ENCODE results near the gene FNIP2. TPM values are rescaled to one million over a fixed set of nuclear protein-coding genes. Genes with fewer than 3 reads are reported as not detected.
"Not testable (repeated sequence)": the region's sequence is repeated elsewhere in the genome, so short reads cannot be mapped to it uniquely, and the experiment has no call there.

FNIP2 gene
- total RNA-seq, 1 donor from 2014 or later = 18.5 TPM

GRCh38 chr4:158758142-158758541 lies 10.7 kb upstream of the FNIP2 start:
- no peaks in the 10 kb centered on the region for H3K79me2 ChIP-seq (ENCODE audit: insufficient read depth, low read length)
- Mint-ChIP-seq H3K4me1 (ENCODE audit: low read depth, unreplicated experiment) (peaks cover 5% of the 10 kb centered on the region), H3K9me3 (ENCODE audit: unreplicated experiment) (peaks cover 5% of the 10 kb centered on the region), H3K4me3 (ENCODE audit: unreplicated experiment) (no peak overlapping the region), H3K27ac (ENCODE audit: unreplicated experiment) (no peak overlapping the region), H3K36me3 (ENCODE audit: low read depth, unreplicated experiment) (no peaks in the 10 kb centered on the region), H3K27me3 (ENCODE audit: low read depth, unreplicated experiment) (no peaks in the 10 kb centered on the region)
- no peak overlapping the region for H3K4me3 ChIP-seq (ENCODE audit: insufficient read depth, low read depth, low read length)
- H3K4me1 ChIP-seq (ENCODE audit: insufficient read depth, low read length) = peaks cover 2% of the 10 kb centered on the region
- no peaks in the 10 kb centered on the region for H4K20me1 ChIP-seq (ENCODE audit: insufficient read depth, low read length)
- no peak overlapping the region for H2AFZ ChIP-seq (ENCODE audit: low read depth, low read length)
- no peaks in the 10 kb centered on the region for H3K27me3 ChIP-seq (ENCODE audit: insufficient read depth, low read length)
- H3K36me3 ChIP-seq (ENCODE audit: insufficient read depth, low read length) = no peaks in the 10 kb centered on the region
- H3K27ac ChIP-seq (ENCODE audit: low read depth, low read length) = no peak overlapping the region
- DNase-seq (ENCODE audit: low read depth) = peak; percentile 91
- no peaks in the 10 kb centered on the region for H3K9me3 ChIP-seq (ENCODE audit: insufficient read depth, low read depth, low read length)
- no peak for FAIRE-seq
- no peak overlapping the region for H3K9ac ChIP-seq (ENCODE audit: low read length)
- no peak for TF ChIP-seq EZH2 (IDR thresholded peaks at IDR 0.05; ENCODE audit: insufficient read depth, low read length)
- no peak for TF ChIP-seq CTCF (IDR thresholded peaks at IDR 0.05; ENCODE audit: insufficient read depth, low read depth, low read length)
- no peak overlapping the region for H3K4me2 ChIP-seq (ENCODE audit: low read length)

DNA sequence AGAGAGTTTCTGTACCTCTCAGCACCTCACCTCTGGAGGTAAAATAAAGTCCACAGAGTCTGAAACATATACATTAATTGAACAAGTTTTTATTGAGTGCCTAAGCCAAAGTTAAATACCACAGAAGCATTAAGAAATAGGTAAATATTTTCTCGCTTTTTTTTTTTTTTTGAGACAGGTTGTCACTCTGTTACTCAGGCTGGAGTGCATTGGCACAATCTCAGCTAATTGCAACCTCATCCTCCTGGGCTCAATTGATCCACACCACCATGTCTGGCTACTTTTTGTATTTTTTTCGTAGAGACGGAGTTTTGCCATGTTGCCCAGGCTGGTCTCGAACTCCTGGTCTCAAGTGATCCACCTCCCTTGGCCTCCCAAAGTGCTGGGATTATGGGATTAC lies 10.1 kb upstream of the FNIP2 start:
- Histone ChIP-seq H4K20me1 (ENCODE audit: insufficient read depth, low read length) (no peaks in the 10 kb centered on the region), H3K4me3 (ENCODE audit: insufficient read depth, low read depth, low read length) (no peak overlapping the region), H3K4me1 (ENCODE audit: insufficient read depth, low read length) (peaks cover 2% of the 10 kb centered on the region), H2AFZ (ENCODE audit: low read depth, low read length) (no peak overlapping the region), H3K27me3 (ENCODE audit: insufficient read depth, low read length) (no peaks in the 10 kb centered on the region), H3K79me2 (ENCODE audit: insufficient read depth, low read length) (no peaks in the 10 kb centered on the region), H3K27ac (ENCODE audit: low read depth, low read length) (no peak overlapping the region), H3K4me2 (ENCODE audit: low read length) (no peak overlapping the region), H3K9me3 (ENCODE audit: insufficient read depth, low read depth, low read length) (no peaks in the 10 kb centered on the region), H3K9ac (ENCODE audit: low read length) (no peak overlapping the region), H3K36me3 (ENCODE audit: insufficient read depth, low read length) (no peaks in the 10 kb centered on the region)
- no peak overlapping the region for H3K27ac Mint-ChIP-seq (ENCODE audit: unreplicated experiment)
- H3K36me3 Mint-ChIP-seq (ENCODE audit: low read depth, unreplicated experiment) = no peaks in the 10 kb centered on the region
- H3K27me3 Mint-ChIP-seq (ENCODE audit: low read depth, unreplicated experiment) = no peaks in the 10 kb centered on the region
- FAIRE-seq (no peak), DNase-seq (ENCODE audit: low read depth) (no peak)
- no peak overlapping the region for H3K4me3 Mint-ChIP-seq (ENCODE audit: unreplicated experiment)
- H3K4me1 Mint-ChIP-seq (ENCODE audit: low read depth, unreplicated experiment) = peaks cover 5% of the 10 kb centered on the region
- TF ChIP-seq CTCF (IDR thresholded peaks at IDR 0.05; ENCODE audit: insufficient read depth, low read depth, low read length) = no peak
- no peak for TF ChIP-seq EZH2 (IDR thresholded peaks at IDR 0.05; ENCODE audit: insufficient read depth, low read length)
- H3K9me3 Mint-ChIP-seq (ENCODE audit: unreplicated experiment) = peaks cover 5% of the 10 kb centered on the region

- not testable (repeated sequence) for H4K20me1 ChIP-seq (ENCODE audit: insufficient read depth, low read length); H3K36me3 Mint-ChIP-seq (ENCODE audit: low read depth, unreplicated experiment); DNase-seq (ENCODE audit: low read depth); H3K4me1 ChIP-seq (ENCODE audit: insufficient read depth, low read length); H3K27me3 Mint-ChIP-seq (ENCODE audit: low read depth, unreplicated experiment); H3K4me2 ChIP-seq (ENCODE audit: low read length); H3K79me2 ChIP-seq (ENCODE audit: insufficient read depth, low read length); H2AFZ ChIP-seq (ENCODE audit: low read depth, low read length); H3K27me3 ChIP-seq (ENCODE audit: insufficient read depth, low read length); H3K9me3 ChIP-seq (ENCODE audit: insufficient read depth, low read depth, low read length); H3K4me3 ChIP-seq (ENCODE audit: insufficient read depth, low read depth, low read length); H3K27ac ChIP-seq (ENCODE audit: low read depth, low read length); H3K36me3 ChIP-seq (ENCODE audit: insufficient read depth, low read length); H3K4me1 Mint-ChIP-seq (ENCODE audit: low read depth, unreplicated experiment); H3K4me3 Mint-ChIP-seq (ENCODE audit: unreplicated experiment); FAIRE-seq; H3K9ac ChIP-seq (ENCODE audit: low read length); H3K27ac Mint-ChIP-seq (ENCODE audit: unreplicated experiment); H3K9me3 Mint-ChIP-seq (ENCODE audit: unreplicated experiment)
These were observed 9.3 kb upstream of the FNIP2 start for GRCh38 chr4:158759539-158759938.
